ENCODE data around the gene PDK2. TPM values are rescaled to one million over a fixed set of nuclear protein-coding genes. Genes with fewer than 3 reads are reported as not detected.

PDK2 gene
- 9.9 and 11.2 TPM in 2 replicates for total RNA-seq (2022)
- Bru-seq, nascent RNA: percentile 43 among the genes with signal in this experiment
- percentile 57 among the genes with signal in this experiment for BruChase-seq, experiment 1, labeled RNA remaining after a 6-hour chase
- percentile 49 among the genes with signal in this experiment for BruChase-seq, experiment 2, labeled RNA remaining after a 2-hour chase
- long read RNA-seq, transcript PDK2-203 (11 exons, 3,440 nt): major isoform, 23 of 33 reads
- long read RNA-seq, partial matches to known transcripts: 0 of 33 reads
- long read RNA-seq, other reads (novel, unspliced or antisense): 5 of 33 reads

DNA sequence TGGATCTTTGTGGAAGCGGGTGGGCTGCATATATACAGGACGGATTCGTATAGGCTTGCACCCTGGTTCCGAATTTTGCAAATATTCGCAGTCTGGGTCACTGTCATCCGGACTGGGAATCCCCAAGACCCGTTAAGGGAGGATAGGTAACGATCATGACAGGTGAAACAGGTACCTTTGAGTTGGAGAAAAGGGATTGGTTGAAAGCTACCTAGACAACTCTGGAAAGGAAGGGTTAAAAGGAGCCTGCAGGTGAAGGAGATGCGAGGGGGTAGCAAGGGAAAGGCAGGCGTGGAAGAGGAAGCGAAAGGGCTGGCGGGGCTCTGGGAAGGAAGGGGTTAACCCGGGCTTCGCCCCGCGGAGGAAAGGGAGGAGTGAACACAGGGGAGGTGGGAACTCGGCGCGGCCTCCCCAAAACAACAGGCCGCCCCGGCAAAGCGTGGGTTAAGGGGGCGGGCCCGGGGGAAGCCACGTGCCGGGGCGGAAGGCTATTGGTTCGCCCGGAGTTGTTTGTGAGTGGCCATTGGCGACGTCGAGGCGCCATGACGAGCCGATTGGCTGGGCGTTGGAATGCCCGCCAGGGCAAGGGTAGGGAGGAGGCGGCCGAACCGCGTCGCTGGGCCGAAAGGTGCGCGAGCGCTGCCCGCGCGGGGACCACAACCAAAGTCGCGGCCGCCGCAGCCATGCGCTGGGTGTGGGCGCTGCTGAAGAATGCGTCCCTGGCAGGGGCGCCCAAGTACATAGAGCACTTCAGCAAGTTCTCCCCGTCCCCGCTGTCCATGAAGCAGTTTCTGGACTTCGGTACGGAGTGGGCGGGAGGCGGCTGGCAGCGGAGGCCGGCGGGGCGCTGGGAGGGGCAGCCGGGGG lies at the start of gene PDK2:
PDK2 (plus strand) TSS at position 599 of the 867 bp plus-strand sequence; CDS start at position 684, 85 bp downstream.
- H3K4me1 Mint-ChIP-seq (ENCODE audit: insufficient read depth, unreplicated experiment): peaks cover 24% of the 10 kb centered on the region

DNA sequence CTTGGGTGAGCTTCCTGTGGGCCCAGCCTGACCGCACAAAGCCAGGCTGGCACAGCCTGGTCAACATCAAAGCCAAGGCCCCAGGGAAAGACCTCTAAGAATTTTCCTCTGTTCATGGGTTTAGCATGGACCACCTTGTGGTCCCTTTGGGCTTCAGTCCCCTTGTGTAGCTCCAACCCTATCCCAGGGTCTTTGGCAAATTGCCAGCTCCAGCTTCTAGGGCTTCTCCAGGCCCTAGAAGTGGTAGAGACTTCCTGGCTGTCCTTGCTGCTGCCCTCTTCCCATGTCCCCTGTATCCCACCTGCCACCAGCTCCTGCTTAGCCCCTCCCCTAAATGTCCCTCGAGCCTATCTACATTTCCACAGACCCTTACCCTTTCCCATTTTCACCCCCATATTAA lies 49.0 kb upstream of the PDK2 start:
- ChIA-PET POLR2A (interaction anchor here (1.0 to 3.4 kb wide), 4 partner anchors 8 to 18 kb away, joined by 3 to 23 read pairs (median 16); partner anchors contain the start of gene ITGA3), CTCF (interaction anchor here (0.9 to 1.6 kb wide), 4 partner anchors 10 to 48 kb away, joined by 3 to 5 read pairs (median 4); no protein-coding TSS in a partner anchor)
- Mint-ChIP-seq H3K4me3 (ENCODE audit: unreplicated experiment) (no peak overlapping the region), H3K4me1 (ENCODE audit: insufficient read depth, unreplicated experiment) (peaks cover 69% of the 10 kb centered on the region), H3K36me3 (ENCODE audit: insufficient read depth, unreplicated experiment) (no peaks in the 10 kb centered on the region), H3K27ac (ENCODE audit: low read depth, unreplicated experiment) (peak overlapping the region; percentile 88), H3K27me3 (ENCODE audit: insufficient read depth, unreplicated experiment) (no peaks in the 10 kb centered on the region), H3K9me3 (ENCODE audit: unreplicated experiment) (no peaks in the 10 kb centered on the region)
- TF ChIP-seq, protein P1, sequence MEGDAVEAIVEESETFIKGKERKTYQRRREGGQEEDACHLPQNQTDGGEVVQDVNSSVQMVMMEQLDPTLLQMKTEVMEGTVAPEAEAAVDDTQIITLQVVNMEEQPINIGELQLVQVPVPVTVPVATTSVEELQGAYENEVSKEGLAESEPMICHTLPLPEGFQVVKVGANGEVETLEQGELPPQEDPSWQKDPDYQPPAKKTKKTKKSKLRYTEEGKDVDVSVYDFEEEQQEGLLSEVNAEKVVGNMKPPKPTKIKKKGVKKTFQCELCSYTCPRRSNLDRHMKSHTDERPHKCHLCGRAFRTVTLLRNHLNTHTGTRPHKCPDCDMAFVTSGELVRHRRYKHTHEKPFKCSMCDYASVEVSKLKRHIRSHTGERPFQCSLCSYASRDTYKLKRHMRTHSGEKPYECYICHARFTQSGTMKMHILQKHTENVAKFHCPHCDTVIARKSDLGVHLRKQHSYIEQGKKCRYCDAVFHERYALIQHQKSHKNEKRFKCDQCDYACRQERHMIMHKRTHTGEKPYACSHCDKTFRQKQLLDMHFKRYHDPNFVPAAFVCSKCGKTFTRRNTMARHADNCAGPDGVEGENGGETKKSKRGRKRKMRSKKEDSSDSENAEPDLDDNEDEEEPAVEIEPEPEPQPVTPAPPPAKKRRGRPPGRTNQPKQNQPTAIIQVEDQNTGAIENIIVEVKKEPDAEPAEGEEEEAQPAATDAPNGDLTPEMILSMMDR (IDR thresholded peaks at IDR 0.05; ENCODE audit: unreplicated experiment): no peak
- DNase-seq (ENCODE audit: unreplicated experiment): no peak
- intact Hi-C loops (cut with micrococcal nuclease): no loop called here
- no TSS peak for BruUV-seq (replicated peaks)

More for the DNA sequence above, at the start of gene PDK2:
- ChIA-PET CTCF (interaction anchor here (0.6 to 5.6 kb wide), 40 partner anchors 8 to 327 kb away, joined by 3 to 79 read pairs (median 5); partner anchors contain the start of genes PPP1R9B and SGCA), POLR2A (interaction anchor here (0.6 to 6.2 kb wide), 18 partner anchors 9 to 103 kb away, joined by 3 to 77 read pairs (median 5); partner anchors contain the start of genes ITGA3 and PPP1R9B)
- H3K36me3 Mint-ChIP-seq (ENCODE audit: insufficient read depth, unreplicated experiment): peaks cover 53% of the 10 kb centered on the region
- peak within 1 kb of the TSS; percentile 92 for H3K4me3 Mint-ChIP-seq (ENCODE audit: unreplicated experiment)
- TF ChIP-seq, protein P1 (IDR thresholded peaks at IDR 0.05; ENCODE audit: unreplicated experiment): no peak
- H3K9me3 Mint-ChIP-seq (ENCODE audit: unreplicated experiment): no peaks in the 10 kb centered on the region
- intact Hi-C loops (cut with micrococcal nuclease): loop anchor here (1.0 to 2.0 kb wide), 2 partner anchors 66 to 68 kb away; no protein-coding TSS in a partner anchor
- no peaks in the 10 kb centered on the region for H3K27me3 Mint-ChIP-seq (ENCODE audit: insufficient read depth, unreplicated experiment)
- peak within 1 kb of the TSS; percentile 82 for H3K27ac Mint-ChIP-seq (ENCODE audit: low read depth, unreplicated experiment)
- BruUV-seq (replicated peaks): no TSS peak
- DNase-seq (ENCODE audit: unreplicated experiment): peak; percentile 96

GRCh38 chr17:50046667-50047066 lies 48.5 kb upstream of the PDK2 start:
- intact Hi-C loops (cut with micrococcal nuclease): no loop called here
- H3K9me3 Mint-ChIP-seq (ENCODE audit: unreplicated experiment): no peaks in the 10 kb centered on the region
- DNase-seq (ENCODE audit: unreplicated experiment): no peak
- TF ChIP-seq, protein P1 (IDR thresholded peaks at IDR 0.05; ENCODE audit: unreplicated experiment): no peak
- no peak overlapping the region for H3K4me3 Mint-ChIP-seq (ENCODE audit: unreplicated experiment)
- CTCF ChIA-PET: interaction anchor here (0.6 to 1.3 kb wide), 4 partner anchors 11 to 47 kb away, joined by 3 to 5 read pairs (median 3); no protein-coding TSS in a partner anchor
- H3K27me3 Mint-ChIP-seq (ENCODE audit: insufficient read depth, unreplicated experiment): no peaks in the 10 kb centered on the region
- peak overlapping the region; percentile 88 for H3K27ac Mint-ChIP-seq (ENCODE audit: low read depth, unreplicated experiment)
- POLR2A ChIA-PET: interaction anchor here (1.5 to 3.4 kb wide), 6 partner anchors 7 to 48 kb away, joined by 3 to 24 read pairs (median 16); partner anchors contain the start of genes ITGA3 and PDK2
- BruUV-seq (replicated peaks): no TSS peak
- peaks cover 74% of the 10 kb centered on the region for H3K4me1 Mint-ChIP-seq (ENCODE audit: insufficient read depth, unreplicated experiment)
- H3K36me3 Mint-ChIP-seq (ENCODE audit: insufficient read depth, unreplicated experiment): no peaks in the 10 kb centered on the region
